Spinal cord (tissue), 10 donors: ENCODE data around the gene C12orf54. TPM values are rescaled to one million over a fixed set of nuclear protein-coding genes. Genes with fewer than 3 reads are reported as not detected.
"Not testable (repeated sequence)": the region's sequence is repeated elsewhere in the genome, so short reads cannot be mapped to it uniquely, and the experiment has no call there.

Experiments used
- DNase-seq, 6 donors: peaks; one replicate each; pipeline versions ENCODE4 v3.0.0 to v3.0.0-alpha.2; 2013 to 2015; ENCODE audit warnings: low spot score in 6 of 6, low read depth in 4 of 6
- H3K27ac ChIP-seq: one replicate; pipeline ENCODE4 v1.5.1; 2013; ENCODE audit warnings: low read depth, low read length, control low read depth
- H3K27me3 ChIP-seq: one replicate; pipeline ENCODE4 v1.6.1; 2013; ENCODE audit warnings: low read length; ENCODE audit not compliant: control insufficient read depth, insufficient read depth
- H3K36me3 ChIP-seq: one replicate; pipeline ENCODE4 v1.6.1; 2013; ENCODE audit warnings: low read length; ENCODE audit not compliant: control insufficient read depth, insufficient read depth
- H3K4me1 ChIP-seq: one replicate; pipeline ENCODE4 v1.6.1; 2013; ENCODE audit warnings: low read length; ENCODE audit not compliant: control insufficient read depth, insufficient read depth
- H3K4me3 ChIP-seq: one replicate; pipeline ENCODE4 v1.5.1; 2013; ENCODE audit warnings: low read depth, low read length, control low read depth
- H3K9me3 ChIP-seq: one replicate; pipeline ENCODE4 v1.6.1; 2013; ENCODE audit warnings: low read length; ENCODE audit not compliant: control insufficient read depth, insufficient read depth
- WGBS: methylation state at CpG from one replicate; pipeline ENCODE4 v1.1.5; 2013; ENCODE audit warnings: missing lambda C conversion rate; ENCODE audit not compliant: insufficient coverage; 5-methylcytosine and 5-hydroxymethylcytosine counted together
- long read RNA-seq, 4 donors: transcript quantifications; one replicate each; lab custom pipeline, GENCODE V29; 2026
- polyA plus RNA-seq, 2 donors: library from polyadenylated mRNA; unstranded; fragments of 120-200 nt; gene quantifications; one replicate each; pipeline ENCODE4 v1.2.1, GENCODE V29; 2013; ENCODE audit not compliant: insufficient read length in 2 of 2
- total RNA-seq, 2 donors: library from RNA; depleted of rRNA in 1 of 2; stranded (reverse); fragments of 120-200 nt in 1 of 2; fragments of >200 nt in 1 of 2; gene quantifications; one replicate each; pipeline versions ENCODE4 v1.2.3 to v1.2.4, GENCODE V29; 2013 to 2014
- donor health status: healthy.

C12orf54 gene
- total RNA-seq (under 1 TPM; 0.40 to 0.50 TPM), polyA plus RNA-seq (1 to 10 TPM in 1 of 2 donors, under 1 TPM in 1; 0.86 to 1.1 TPM)
- long read RNA-seq, donor 1 = 0 reads
- long read RNA-seq, donor 2 = 0 reads
- long read RNA-seq, donor 3 = 0 reads
- long read RNA-seq, donor 4 = 0 reads

GRCh38 chr12:48482198-48482597 is at the start of gene C12orf54:
Gene C12orf54 (plus strand): TSS chr12:48482498. CDS start chr12:48483297, 799 bp downstream.
- Histone ChIP-seq H3K27ac (no peak within 1 kb of the TSS), H3K4me1 (no peaks in the 10 kb centered on the region), H3K9me3 (no peaks in the 10 kb centered on the region), H3K4me3 (no peak within 1 kb of the TSS), H3K36me3 (no peaks in the 10 kb centered on the region), H3K27me3 (no peaks in the 10 kb centered on the region)
- 57% methylated on average over 1 of the region's 2 CpGs for WGBS
- no peak for DNase-seq

GRCh38 chr12:48434016-48434415 is 48.3 kb upstream of the C12orf54 start:
- DNase-seq, H3K4me3 ChIP-seq, H3K36me3 ChIP-seq, H3K9me3 ChIP-seq, H3K27me3 ChIP-seq, H3K27ac ChIP-seq, H3K4me1 ChIP-seq: not testable (repeated sequence)
- WGBS = 93% methylated on average over 8 of the region's 10 CpGs

- WGBS = no CpG with 5 or more reads among the region's 7 CpGs
- Histone ChIP-seq H3K9me3 (no peaks in the 10 kb centered on the region), H3K27me3 (no peaks in the 10 kb centered on the region), H3K36me3 (no peaks in the 10 kb centered on the region), H3K4me1 (no peaks in the 10 kb centered on the region), H3K27ac (no peak overlapping the region), H3K4me3 (no peak overlapping the region)
- no peak for DNase-seq
Measured at GRCh38 chr12:48441069-48441468, 41.2 kb upstream of the C12orf54 start.

DNA sequence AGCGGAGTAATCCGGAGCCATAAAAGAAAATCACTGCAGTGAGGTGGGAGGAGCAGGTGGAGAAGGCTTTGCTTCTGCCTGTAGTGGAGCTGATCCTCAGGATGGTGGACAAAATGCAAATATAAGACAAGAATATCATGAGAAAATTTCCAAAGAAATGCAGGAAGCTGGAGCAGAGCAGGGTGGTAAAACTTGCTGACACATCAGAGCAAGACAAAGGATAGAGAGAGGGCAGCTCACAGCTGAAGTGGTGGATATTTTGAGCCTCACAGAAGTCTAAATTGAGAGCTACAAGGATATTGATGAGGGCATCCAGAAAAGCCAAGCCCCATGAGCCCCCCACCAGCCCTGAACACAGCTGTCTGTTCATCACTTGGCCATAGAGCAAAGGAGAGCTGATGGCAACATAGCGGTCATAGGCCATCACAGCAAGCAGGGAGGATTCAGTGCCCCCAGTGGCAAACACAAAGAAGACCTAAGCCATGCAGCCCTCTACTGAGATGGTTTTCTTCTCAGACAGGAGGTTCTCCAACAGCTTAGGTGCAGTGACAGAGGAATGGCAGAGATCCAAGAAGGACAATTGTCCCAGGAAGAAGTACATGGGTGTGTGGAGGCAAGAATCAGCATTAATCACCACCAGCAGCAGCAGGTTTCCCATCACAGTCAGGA is 40.0 kb upstream of the C12orf54 start:
- H3K4me3 ChIP-seq = no peak overlapping the region
- H3K36me3 ChIP-seq = no peaks in the 10 kb centered on the region
- H3K9me3 ChIP-seq = no peaks in the 10 kb centered on the region
- H3K27me3 ChIP-seq = no peaks in the 10 kb centered on the region
- no peak overlapping the region for H3K27ac ChIP-seq
- 78% methylated on average over 3 of the region's 3 CpGs for WGBS
- H3K4me1 ChIP-seq = no peaks in the 10 kb centered on the region
- no peak for DNase-seq

DNA sequence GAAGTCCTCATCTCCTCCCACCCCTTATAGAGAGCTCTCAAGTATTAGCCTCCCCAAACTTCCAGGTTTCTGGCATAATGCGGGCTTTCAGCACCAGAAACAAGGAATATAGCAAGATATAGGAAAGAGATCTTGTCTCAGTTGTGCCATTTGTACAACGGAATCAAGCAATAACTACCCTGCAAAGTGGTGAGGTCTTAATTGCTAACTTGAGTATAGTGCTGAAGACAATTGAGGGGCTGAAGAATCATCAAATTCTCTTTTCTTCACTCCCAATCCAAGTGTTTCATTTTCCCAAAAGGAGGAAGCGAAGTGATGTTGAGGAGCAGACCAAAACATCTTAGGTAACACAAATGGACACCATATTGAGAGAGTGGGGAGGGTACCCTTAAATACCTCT is 36.8 kb upstream of the C12orf54 start:
- no peak for DNase-seq
- no CpG with 5 or more reads among the region's 3 CpGs for WGBS
- H3K9me3 ChIP-seq = no peaks in the 10 kb centered on the region
- H3K4me3 ChIP-seq = no peak overlapping the region
- H3K36me3 ChIP-seq = no peaks in the 10 kb centered on the region
- no peak overlapping the region for H3K27ac ChIP-seq
- no peaks in the 10 kb centered on the region for H3K27me3 ChIP-seq
- H3K4me1 ChIP-seq = no peaks in the 10 kb centered on the region

DNA sequence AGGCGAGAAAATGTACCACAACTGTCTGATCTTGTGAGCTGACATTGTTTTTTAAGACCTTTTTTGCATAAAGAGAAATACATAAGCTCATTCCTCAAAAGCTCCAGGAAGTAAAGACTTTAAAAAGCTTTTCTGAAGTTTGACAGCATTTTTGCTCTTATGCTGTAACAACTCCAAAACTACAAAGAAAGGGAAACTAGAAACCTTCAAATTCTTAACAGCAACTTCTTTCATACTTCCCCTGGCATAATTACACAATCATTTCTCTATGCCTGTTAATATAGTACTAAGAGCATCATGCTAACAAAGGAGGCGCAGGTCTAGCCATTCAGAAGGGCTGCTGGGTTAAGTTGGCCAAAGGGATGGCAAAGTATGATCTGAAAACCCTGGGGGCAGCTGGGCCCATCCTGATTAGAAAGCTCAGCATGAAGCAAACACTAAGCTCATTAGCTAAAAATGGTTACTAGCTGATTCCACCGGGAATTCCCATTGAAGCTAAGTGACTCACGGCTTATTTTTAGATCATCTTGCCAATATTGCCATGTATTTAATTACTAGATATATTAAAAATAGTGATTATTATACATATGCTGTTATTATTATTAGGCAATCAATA is 36.0 kb upstream of the C12orf54 start:
- no peak overlapping the region for H3K27ac ChIP-seq
- no peak for DNase-seq
- H3K9me3 ChIP-seq = no peaks in the 10 kb centered on the region
- no peaks in the 10 kb centered on the region for H3K36me3 ChIP-seq
- no peaks in the 10 kb centered on the region for H3K27me3 ChIP-seq
- no CpG with 5 or more reads among the region's 4 CpGs for WGBS
- H3K4me1 ChIP-seq = no peaks in the 10 kb centered on the region
- no peak overlapping the region for H3K4me3 ChIP-seq

GRCh38 chr12:48447755-48448154 is 34.5 kb upstream of the C12orf54 start:
- Histone ChIP-seq H3K9me3 (no peaks in the 10 kb centered on the region), H3K36me3 (no peaks in the 10 kb centered on the region), H3K27ac (no peak overlapping the region), H3K4me3 (no peak overlapping the region), H3K27me3 (no peaks in the 10 kb centered on the region), H3K4me1 (no peaks in the 10 kb centered on the region)
- DNase-seq = no peak
- no CpG with 5 or more reads among the region's 1 CpG for WGBS

DNA sequence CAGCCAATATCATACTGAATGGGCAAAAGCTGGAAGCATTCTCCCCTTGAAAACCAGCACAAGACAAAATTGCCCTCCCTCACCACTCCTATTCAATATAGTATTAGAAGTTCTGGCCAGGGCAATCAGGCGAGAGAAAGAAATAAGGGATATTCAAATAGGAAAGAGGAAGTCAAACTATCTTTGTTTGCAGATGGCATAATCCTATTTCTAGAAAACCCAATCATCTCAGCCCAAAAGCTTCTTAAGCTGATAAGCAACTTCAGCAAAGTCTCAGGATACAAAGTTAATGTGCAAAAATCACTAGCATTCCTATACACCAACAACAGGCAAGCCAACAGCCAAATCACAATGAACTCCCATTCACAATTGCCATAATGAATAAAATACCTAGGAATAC is 30.9 kb upstream of the C12orf54 start:
- H3K27me3 ChIP-seq = no peaks in the 10 kb centered on the region
- DNase-seq = no peak
- no peaks in the 10 kb centered on the region for H3K9me3 ChIP-seq
- no peaks in the 10 kb centered on the region for H3K4me1 ChIP-seq
- no CpG with 5 or more reads among the region's 1 CpG for WGBS
- no peaks in the 10 kb centered on the region for H3K36me3 ChIP-seq
- H3K27ac ChIP-seq = no peak overlapping the region
- no peak overlapping the region for H3K4me3 ChIP-seq

- H3K9me3 ChIP-seq, DNase-seq, H3K4me1 ChIP-seq, H3K27me3 ChIP-seq, H3K4me3 ChIP-seq, H3K27ac ChIP-seq, H3K36me3 ChIP-seq: not testable (repeated sequence)
- 80% methylated on average over 1 of the region's 2 CpGs for WGBS
Measured at GRCh38 chr12:48452961-48453360, 29.3 kb upstream of the C12orf54 start.

DNA sequence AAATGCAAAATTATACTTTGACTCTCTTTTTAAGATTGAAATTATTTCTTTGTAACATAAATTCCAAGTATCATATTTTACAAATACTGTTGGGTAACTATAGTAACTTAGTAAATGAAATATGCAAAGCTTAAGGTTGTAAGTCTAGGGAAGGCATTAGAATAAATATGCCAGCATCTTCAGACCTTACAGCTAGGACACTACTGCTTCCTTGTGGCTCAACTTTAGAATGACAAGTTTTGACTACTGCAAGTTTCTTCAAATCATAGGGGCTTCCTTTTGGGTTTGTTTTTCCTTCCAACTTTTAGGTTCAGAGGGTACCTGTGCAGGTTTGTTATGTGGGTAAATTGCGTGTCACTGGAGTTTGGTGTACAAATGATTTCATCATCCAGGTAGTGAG is 27.6 kb upstream of the C12orf54 start:
- H3K27ac ChIP-seq = no peak overlapping the region
- H3K9me3 ChIP-seq = no peaks in the 10 kb centered on the region
- no CpG with 5 or more reads among the region's 1 CpG for WGBS
- H3K4me1 ChIP-seq = no peaks in the 10 kb centered on the region
- no peak overlapping the region for H3K4me3 ChIP-seq
- DNase-seq = peak in 3 of 6 donors; percentile 1 to 37 (median 8)
- no peaks in the 10 kb centered on the region for H3K27me3 ChIP-seq
- H3K36me3 ChIP-seq = no peaks in the 10 kb centered on the region
